GM23338 (cell line): ENCODE results near the gene GTF3C5. TPM values are rescaled to one million over a fixed set of nuclear protein-coding genes. Genes with fewer than 3 reads are reported as not detected.

Experiments
- ATAC-seq: fragments of 200-7000 bp; cut with Tn5 transposase; 3 replicates; pipeline ENCODE4 v1.9.1; 2020
- DNase-seq: peaks from one replicate; pipeline ENCODE4 v3.0.0-alpha.2; 2015; ENCODE audit warnings: low spot score
- H2AFZ ChIP-seq: fragments of 200-600 bp; sonication (generic); 2 replicates; pipeline ENCODE4 v1.8.0; 2016; ENCODE audit warnings: antibody characterized with exemption, mild to moderate bottlenecking, moderate library complexity
- H3F3A ChIP-seq: fragments of 200-600 bp; sonication (generic); replicated peaks from 2 replicates; pipeline ENCODE4 v1.8.0; 2017; ENCODE audit warnings: antibody characterized with exemption, mixed run types, low read depth
- H3K27ac ChIP-seq: fragments of 200-600 bp; sonication (generic); 2 replicates; pipeline ENCODE4 v1.6.1; 2016; ENCODE audit warnings: low read depth
- H3K27me3 ChIP-seq: fragments of 200-600 bp; sonication (generic); 2 replicates; pipeline ENCODE4 v1.8.0; 2016; ENCODE audit warnings: mild to moderate bottlenecking, mixed run types, moderate library complexity; ENCODE audit not compliant: insufficient read depth
- H3K36me3 ChIP-seq: fragments of 200-600 bp; sonication (generic); 2 replicates; pipeline ENCODE4 v1.8.0; 2016; ENCODE audit warnings: mild to moderate bottlenecking; ENCODE audit not compliant: insufficient read depth
- H3K4me1 ChIP-seq: fragments of 200-600 bp; sonication (generic); 2 replicates; pipeline ENCODE4 v1.8.0; 2016; ENCODE audit warnings: mild to moderate bottlenecking, moderate library complexity; ENCODE audit not compliant: insufficient read depth
- H3K4me2 ChIP-seq: fragments of 200-600 bp; sonication (generic); 2 replicates; pipeline ENCODE4 v1.7.1; 2017; ENCODE audit warnings: mixed run types
- H3K4me3 ChIP-seq: fragments of 200-600 bp; sonication (generic); 2 replicates; pipeline ENCODE4 v1.6.1; 2016; ENCODE audit warnings: mixed run types
- H3K79me2 ChIP-seq: fragments of 200-600 bp; sonication (generic); replicated peaks from 2 replicates; pipeline ENCODE4 v1.8.0; 2017; ENCODE audit warnings: mild to moderate bottlenecking; ENCODE audit not compliant: insufficient read depth
- H3K9me2 ChIP-seq: fragments of 200-600 bp; sonication (generic); 2 replicates; pipeline ENCODE4 v1.8.0; 2017; ENCODE audit not compliant: insufficient read depth
- H4K20me1 ChIP-seq: fragments of 200-600 bp; sonication (generic); replicated peaks from 2 replicates; pipeline ENCODE4 v1.8.0; 2017; ENCODE audit warnings: mild to moderate bottlenecking; ENCODE audit not compliant: insufficient read depth
- H3K27ac Mint-ChIP-seq: 2 replicates; pipeline ENCODE4 v1.8.0; 2020; ENCODE audit warnings: inconsistent platforms, mild to moderate bottlenecking, moderate library complexity, mixed read lengths
- H3K27me3 Mint-ChIP-seq: 3 replicates; pipeline ENCODE4 v1.8.0; 2022; ENCODE audit warnings: low read depth, mild to moderate bottlenecking, moderate library complexity, mixed read lengths, inconsistent platforms; ENCODE audit not compliant: insufficient read depth, poor library complexity
- H3K36me3 Mint-ChIP-seq: 3 replicates; pipeline ENCODE4 v1.8.0; 2021; ENCODE audit warnings: low read depth, mild to moderate bottlenecking, inconsistent platforms, moderate library complexity, mixed read lengths
- H3K4me1 Mint-ChIP-seq: 3 replicates; pipeline ENCODE4 v1.8.0; 2020; ENCODE audit warnings: mild to moderate bottlenecking, inconsistent platforms, mixed read lengths
- H3K4me3 Mint-ChIP-seq: 3 replicates; pipeline ENCODE4 v1.8.0; 2021; ENCODE audit warnings: moderate library complexity, mild to moderate bottlenecking, inconsistent platforms, mixed read lengths
- H3K9me3 Mint-ChIP-seq: 3 replicates; pipeline ENCODE4 v1.8.0; 2020; ENCODE audit warnings: moderate library complexity, mild to moderate bottlenecking, inconsistent platforms, mixed read lengths
- CREB1 ChIP-seq: fragments of 250-450 bp; sonication (Bioruptor Pico); IDR thresholded peaks from 2 replicates; pipeline ENCODE4 v1.5.0; 2020; ENCODE audit warnings: low read depth, mild to moderate bottlenecking, moderate library complexity
- EZH2phosphoT487 ChIP-seq: fragments of 200-600 bp; sonication (generic); IDR thresholded peaks from one replicate; pipeline ENCODE4 v1.8.1; 2018; ENCODE audit warnings: antibody characterized with exemption; ENCODE audit not compliant: unreplicated experiment
- JUNB ChIP-seq: IDR thresholded peaks from one replicate; pipeline ENCODE4 v1.6.1; 2016; ENCODE audit warnings: antibody characterized with exemption; ENCODE audit not compliant: unreplicated experiment
- POLR2AphosphoS5 ChIP-seq: IDR thresholded peaks from 2 replicates; pipeline ENCODE4 v1.6.1; 2016; ENCODE audit warnings: antibody characterized with exemption, low read depth
- STAT1 ChIP-seq: IDR thresholded peaks from one replicate; pipeline ENCODE4 v1.6.1; 2016; ENCODE audit warnings: antibody characterized with exemption; ENCODE audit not compliant: unreplicated experiment
- ZNF114 ChIP-seq: fragments of 250-450 bp; sonication (Bioruptor Pico); IDR thresholded peaks from 2 replicates; pipeline ENCODE4 v1.5.0; 2020; ENCODE audit warnings: mild to moderate bottlenecking, moderate library complexity
- polyA plus RNA-seq: library from polyadenylated mRNA; unstranded; fragments of >200 nt; fragmentation: Nextera tagmentation; extraction: Ambion mirVana; gene quantifications from 2 replicates; pipeline ENCODE4 v1.2.1, GENCODE V29; 2016
- total RNA-seq: library from RNA; depleted of rRNA; stranded (reverse); fragments of >200 nt; shearing (Covaris generic); gene quantifications from 2 replicates; pipeline ENCODE4 v1.2.3, GENCODE V29; 2014
- TF ChIP-seq, protein P1 (sequence below): IDR thresholded peaks from 2 replicates; pipeline ENCODE4 v1.6.1; 2016; ENCODE audit warnings: antibody characterized with exemption
- TF ChIP-seq, protein P2 (sequence below): fragments of 250-450 bp; sonication (Bioruptor Pico); IDR thresholded peaks from 2 replicates; pipeline ENCODE4 v1.5.0; 2020; ENCODE audit warnings: mild to moderate bottlenecking, moderate library complexity
- TF ChIP-seq, protein P3 (sequence below), 2 experiments: fragments of 200-600 bp in 1 of 2; sonication (generic) in 1 of 2; conservative IDR thresholded peaks; 2 replicates each; pipeline versions ENCODE4 v1.5.1 to v1.6.1; 2016 to 2017; ENCODE audit warnings: antibody characterized with exemption in 2 of 2, low read depth in 2 of 2, mild to moderate bottlenecking in 2 of 2, moderate library complexity in 1 of 2

GTF3C5 gene
- total and polyA plus RNA-seq, 2 experiments from 2014 or later, result 46.0 to 78.8 TPM

DNA sequence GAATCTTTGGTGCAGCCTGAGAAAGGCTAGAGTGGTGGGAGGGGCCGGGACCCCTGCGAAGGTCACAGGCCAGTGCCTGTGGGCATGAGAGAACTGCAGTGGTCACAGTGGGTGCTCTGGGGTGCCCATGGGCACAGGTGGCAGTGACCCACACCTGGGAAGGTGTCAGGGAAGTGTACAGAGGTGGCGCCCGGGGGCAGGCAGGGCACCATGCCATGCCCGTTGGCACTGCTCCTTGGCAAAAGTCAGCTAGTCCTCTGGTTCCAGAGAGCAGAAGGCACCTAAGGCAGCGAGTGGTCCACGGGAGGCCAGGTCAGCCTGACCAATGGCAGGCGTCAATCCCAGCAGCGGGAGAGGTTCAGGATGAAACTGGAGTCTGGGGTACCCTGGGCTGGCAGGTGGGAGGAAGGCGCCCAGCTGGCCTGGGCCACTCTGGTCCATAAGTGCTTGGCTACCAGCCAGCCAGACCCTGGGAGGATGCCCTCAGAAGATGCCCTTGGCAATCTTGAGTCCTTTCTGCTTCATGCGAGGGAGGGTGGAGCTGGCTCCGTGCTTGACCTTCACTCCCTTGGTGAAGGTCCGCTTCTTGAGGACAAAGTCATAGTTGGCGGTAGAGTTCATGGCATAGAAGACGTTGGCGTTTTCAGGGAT, 67.4 kb downstream of the GTF3C5 start:
- no peak overlapping the region for H3K4me3 Mint-ChIP-seq
- peaks cover 15% of the 10 kb centered on the region; the same call in 2 of the 3 replicates for H3K9me3 Mint-ChIP-seq
- peaks cover 39% of the 10 kb centered on the region for H3K36me3 Mint-ChIP-seq
- no peaks in the 10 kb centered on the region for H3K36me3 ChIP-seq
- DNase-seq (no peak), ATAC-seq (no peak)
- no peak overlapping the region for H3K4me2 ChIP-seq
- no peak overlapping the region for H3K4me3 ChIP-seq
- H3K27me3 Mint-ChIP-seq, result no peaks in the 10 kb centered on the region
- H4K20me1 ChIP-seq, result no peaks in the 10 kb centered on the region
- no peak overlapping the region for H3K27ac Mint-ChIP-seq
- no peaks in the 10 kb centered on the region for H3K4me1 Mint-ChIP-seq
- no peak overlapping the region for H2AFZ ChIP-seq
- no peaks in the 10 kb centered on the region for H3K79me2 ChIP-seq
- no peaks in the 10 kb centered on the region for H3K27me3 ChIP-seq
- H3K27ac ChIP-seq, result no peak overlapping the region
- TF ChIP-seq ZNF114 (CRISPR knock-in tag), result no peak
- TF ChIP-seq, protein P1, sequence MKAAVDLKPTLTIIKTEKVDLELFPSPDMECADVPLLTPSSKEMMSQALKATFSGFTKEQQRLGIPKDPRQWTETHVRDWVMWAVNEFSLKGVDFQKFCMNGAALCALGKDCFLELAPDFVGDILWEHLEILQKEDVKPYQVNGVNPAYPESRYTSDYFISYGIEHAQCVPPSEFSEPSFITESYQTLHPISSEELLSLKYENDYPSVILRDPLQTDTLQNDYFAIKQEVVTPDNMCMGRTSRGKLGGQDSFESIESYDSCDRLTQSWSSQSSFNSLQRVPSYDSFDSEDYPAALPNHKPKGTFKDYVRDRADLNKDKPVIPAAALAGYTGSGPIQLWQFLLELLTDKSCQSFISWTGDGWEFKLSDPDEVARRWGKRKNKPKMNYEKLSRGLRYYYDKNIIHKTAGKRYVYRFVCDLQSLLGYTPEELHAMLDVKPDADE, result no peak
- TF ChIP-seq, protein P2, sequence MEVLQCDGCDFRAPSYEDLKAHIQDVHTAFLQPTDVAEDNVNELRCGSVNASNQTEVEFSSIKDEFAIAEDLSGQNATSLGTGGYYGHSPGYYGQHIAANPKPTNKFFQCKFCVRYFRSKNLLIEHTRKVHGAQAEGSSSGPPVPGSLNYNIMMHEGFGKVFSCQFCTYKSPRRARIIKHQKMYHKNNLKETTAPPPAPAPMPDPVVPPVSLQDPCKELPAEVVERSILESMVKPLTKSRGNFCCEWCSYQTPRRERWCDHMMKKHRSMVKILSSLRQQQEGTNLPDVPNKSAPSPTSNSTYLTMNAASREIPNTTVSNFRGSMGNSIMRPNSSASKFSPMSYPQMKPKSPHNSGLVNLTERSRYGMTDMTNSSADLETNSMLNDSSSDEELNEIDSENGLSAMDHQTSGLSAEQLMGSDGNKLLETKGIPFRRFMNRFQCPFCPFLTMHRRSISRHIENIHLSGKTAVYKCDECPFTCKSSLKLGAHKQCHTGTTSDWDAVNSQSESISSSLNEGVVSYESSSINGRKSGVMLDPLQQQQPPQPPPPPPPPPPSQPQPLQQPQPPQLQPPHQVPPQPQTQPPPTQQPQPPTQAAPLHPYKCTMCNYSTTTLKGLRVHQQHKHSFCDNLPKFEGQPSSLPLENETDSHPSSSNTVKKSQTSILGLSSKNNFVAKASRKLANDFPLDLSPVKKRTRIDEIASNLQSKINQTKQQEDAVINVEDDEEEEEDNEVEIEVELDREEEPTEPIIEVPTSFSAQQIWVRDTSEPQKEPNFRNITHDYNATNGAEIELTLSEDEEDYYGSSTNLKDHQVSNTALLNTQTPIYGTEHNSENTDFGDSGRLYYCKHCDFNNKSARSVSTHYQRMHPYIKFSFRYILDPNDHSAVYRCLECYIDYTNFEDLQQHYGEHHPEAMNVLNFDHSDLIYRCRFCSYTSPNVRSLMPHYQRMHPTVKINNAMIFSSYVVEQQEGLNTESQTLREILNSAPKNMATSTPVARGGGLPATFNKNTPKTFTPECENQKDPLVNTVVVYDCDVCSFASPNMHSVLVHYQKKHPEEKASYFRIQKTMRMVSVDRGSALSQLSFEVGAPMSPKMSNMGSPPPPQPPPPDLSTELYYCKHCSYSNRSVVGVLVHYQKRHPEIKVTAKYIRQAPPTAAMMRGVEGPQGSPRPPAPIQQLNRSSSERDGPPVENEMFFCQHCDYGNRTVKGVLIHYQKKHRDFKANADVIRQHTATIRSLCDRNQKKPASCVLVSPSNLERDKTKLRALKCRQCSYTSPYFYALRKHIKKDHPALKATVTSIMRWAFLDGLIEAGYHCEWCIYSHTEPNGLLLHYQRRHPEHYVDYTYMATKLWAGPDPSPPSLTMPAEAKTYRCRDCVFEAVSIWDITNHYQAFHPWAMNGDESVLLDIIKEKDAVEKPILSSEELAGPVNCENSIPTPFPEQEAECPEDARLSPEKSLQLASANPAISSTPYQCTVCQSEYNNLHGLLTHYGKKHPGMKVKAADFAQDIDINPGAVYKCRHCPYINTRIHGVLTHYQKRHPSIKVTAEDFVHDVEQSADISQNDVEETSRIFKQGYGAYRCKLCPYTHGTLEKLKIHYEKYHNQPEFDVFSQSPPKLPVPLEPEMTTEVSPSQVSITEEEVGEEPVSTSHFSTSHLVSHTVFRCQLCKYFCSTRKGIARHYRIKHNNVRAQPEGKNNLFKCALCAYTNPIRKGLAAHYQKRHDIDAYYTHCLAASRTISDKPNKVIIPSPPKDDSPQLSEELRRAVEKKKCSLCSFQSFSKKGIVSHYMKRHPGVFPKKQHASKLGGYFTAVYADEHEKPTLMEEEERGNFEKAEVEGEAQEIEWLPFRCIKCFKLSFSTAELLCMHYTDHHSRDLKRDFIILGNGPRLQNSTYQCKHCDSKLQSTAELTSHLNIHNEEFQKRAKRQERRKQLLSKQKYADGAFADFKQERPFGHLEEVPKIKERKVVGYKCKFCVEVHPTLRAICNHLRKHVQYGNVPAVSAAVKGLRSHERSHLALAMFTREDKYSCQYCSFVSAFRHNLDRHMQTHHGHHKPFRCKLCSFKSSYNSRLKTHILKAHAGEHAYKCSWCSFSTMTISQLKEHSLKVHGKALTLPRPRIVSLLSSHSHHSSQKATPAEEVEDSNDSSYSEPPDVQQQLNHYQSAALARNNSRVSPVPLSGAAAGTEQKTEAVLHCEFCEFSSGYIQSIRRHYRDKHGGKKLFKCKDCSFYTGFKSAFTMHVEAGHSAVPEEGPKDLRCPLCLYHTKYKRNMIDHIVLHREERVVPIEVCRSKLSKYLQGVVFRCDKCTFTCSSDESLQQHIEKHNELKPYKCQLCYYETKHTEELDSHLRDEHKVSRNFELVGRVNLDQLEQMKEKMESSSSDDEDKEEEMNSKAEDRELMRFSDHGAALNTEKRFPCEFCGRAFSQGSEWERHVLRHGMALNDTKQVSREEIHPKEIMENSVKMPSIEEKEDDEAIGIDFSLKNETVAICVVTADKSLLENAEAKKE, result no peak
- TF ChIP-seq POLR2AphosphoS5, result no peak
- TF ChIP-seq, protein P3, sequence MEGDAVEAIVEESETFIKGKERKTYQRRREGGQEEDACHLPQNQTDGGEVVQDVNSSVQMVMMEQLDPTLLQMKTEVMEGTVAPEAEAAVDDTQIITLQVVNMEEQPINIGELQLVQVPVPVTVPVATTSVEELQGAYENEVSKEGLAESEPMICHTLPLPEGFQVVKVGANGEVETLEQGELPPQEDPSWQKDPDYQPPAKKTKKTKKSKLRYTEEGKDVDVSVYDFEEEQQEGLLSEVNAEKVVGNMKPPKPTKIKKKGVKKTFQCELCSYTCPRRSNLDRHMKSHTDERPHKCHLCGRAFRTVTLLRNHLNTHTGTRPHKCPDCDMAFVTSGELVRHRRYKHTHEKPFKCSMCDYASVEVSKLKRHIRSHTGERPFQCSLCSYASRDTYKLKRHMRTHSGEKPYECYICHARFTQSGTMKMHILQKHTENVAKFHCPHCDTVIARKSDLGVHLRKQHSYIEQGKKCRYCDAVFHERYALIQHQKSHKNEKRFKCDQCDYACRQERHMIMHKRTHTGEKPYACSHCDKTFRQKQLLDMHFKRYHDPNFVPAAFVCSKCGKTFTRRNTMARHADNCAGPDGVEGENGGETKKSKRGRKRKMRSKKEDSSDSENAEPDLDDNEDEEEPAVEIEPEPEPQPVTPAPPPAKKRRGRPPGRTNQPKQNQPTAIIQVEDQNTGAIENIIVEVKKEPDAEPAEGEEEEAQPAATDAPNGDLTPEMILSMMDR (conservative IDR thresholded peaks at IDR 0.05; ENCODE audit: low read depth in 2 of 2), result no peak
- no peak for TF ChIP-seq CREB1
- TF ChIP-seq EZH2phosphoT487, result no peak
- TF ChIP-seq JUNB, result no peak
- TF ChIP-seq STAT1, result no peak
- no peaks in the 10 kb centered on the region for H3K9me2 ChIP-seq
- no peaks in the 10 kb centered on the region for H3K4me1 ChIP-seq
- no peaks in the 10 kb centered on the region for H3F3A ChIP-seq
